ENCODE measurements around the gene STARD6.

Gene STARD6

GRCh38 chr18:54360406-54360805 lies 2.7 kb upstream of the STARD6 start:
- H3K27ac ChIP-seq = no peak overlapping the region
- H3K36me3 ChIP-seq (ENCODE audit: insufficient read depth, low read length) = no peaks in the 10 kb centered on the region; the same call in 1 of the 2 replicates
- DNase-seq (ENCODE audit: low read depth, low spot score) = no peak
- H3K9me3 ChIP-seq (ENCODE audit: low read depth, low read length) = no peaks in the 10 kb centered on the region
- H3K4me3 ChIP-seq = no peak overlapping the region
- H3K9ac ChIP-seq (ENCODE audit: insufficient read length) = no peak overlapping the region
- TF ChIP-seq FOXP2 (optimal IDR thresholded peaks at IDR 0.05; ENCODE audit: control extremely low read depth, extremely low read length, insufficient read depth) (no peak), POLR2AphosphoS5 (IDR thresholded peaks at IDR 0.05; ENCODE audit: borderline replicate concordance, low read depth, low read length) (no peak), EZH2 (IDR thresholded peaks at IDR 0.05) (no peak)

DNA sequence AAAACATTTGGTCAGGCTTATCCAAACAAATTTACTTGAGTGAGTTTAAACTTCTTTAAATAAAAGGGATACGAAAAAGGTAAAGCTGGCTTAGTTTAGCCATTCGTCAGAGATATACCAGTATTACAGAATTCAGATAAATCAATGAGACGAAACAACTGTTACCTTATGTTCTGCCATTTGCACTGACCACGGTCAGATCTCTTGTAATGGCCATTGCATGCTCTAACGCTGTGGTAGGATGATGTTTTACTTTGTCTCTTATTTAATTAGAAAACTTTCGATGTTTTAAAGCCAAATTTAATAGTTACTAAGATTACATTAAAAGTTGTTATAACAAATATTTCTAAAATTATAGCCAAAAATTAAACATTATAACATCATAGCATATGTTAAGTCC lies 1.6 kb upstream of the STARD6 start:
- no peak overlapping the region for H3K27ac ChIP-seq
- no peak for DNase-seq (ENCODE audit: low read depth, low spot score)
- TF ChIP-seq EZH2 (IDR thresholded peaks at IDR 0.05) = no peak
- no peak for TF ChIP-seq POLR2AphosphoS5 (IDR thresholded peaks at IDR 0.05; ENCODE audit: borderline replicate concordance, low read depth, low read length)
- no peak for TF ChIP-seq FOXP2 (optimal IDR thresholded peaks at IDR 0.05; ENCODE audit: control extremely low read depth, extremely low read length, insufficient read depth)
- H3K36me3 ChIP-seq (ENCODE audit: insufficient read depth, low read length) = no peaks in the 10 kb centered on the region; the same call in 1 of the 2 replicates
- H3K9ac ChIP-seq (ENCODE audit: insufficient read length) = peak overlapping the region; percentile 71
- peak overlapping the region; percentile 92 for H3K4me3 ChIP-seq
- H3K9me3 ChIP-seq (ENCODE audit: low read depth, low read length) = no peaks in the 10 kb centered on the region

DNA sequence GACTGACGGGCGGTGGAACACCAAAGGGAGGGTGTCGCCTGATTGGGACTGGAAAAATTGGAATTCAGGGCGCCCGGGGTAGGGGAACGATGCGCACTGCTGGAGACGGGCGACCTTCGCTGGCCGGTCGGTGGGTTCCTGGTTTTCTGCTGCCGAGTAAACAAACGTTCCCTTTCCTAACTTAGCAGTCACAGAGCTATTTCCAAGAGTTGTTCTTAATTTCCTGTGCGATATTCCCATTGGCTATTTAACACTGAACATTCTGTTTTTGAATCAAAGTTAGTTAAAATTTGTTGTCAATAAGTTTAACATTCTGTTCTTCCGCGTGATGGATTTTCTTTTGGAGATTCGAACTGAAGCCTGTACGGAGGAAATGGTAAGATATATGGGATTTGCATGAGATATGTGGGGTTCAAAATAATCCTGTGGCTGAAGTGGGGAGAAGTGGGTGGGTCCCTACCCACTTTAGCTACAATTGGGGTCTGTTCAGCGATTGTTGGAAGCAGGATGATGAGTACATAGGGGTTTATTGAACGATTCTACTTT lies 910 bp upstream of the STARD6 start:
- H3K4me3 ChIP-seq = peak overlapping the region; percentile 92
- H3K27ac ChIP-seq = no peak overlapping the region
- H3K9ac ChIP-seq (ENCODE audit: insufficient read length) = peak overlapping the region; percentile 71
- H3K36me3 ChIP-seq (ENCODE audit: insufficient read depth, low read length) = no peaks in the 10 kb centered on the region; the same call in 1 of the 2 replicates
- DNase-seq (ENCODE audit: low read depth, low spot score) = no peak
- TF ChIP-seq EZH2 (IDR thresholded peaks at IDR 0.05) (no peak), POLR2AphosphoS5 (IDR thresholded peaks at IDR 0.05; ENCODE audit: borderline replicate concordance, low read depth, low read length) (no peak), FOXP2 (optimal IDR thresholded peaks at IDR 0.05; ENCODE audit: control extremely low read depth, extremely low read length, insufficient read depth) (no peak)
- H3K9me3 ChIP-seq (ENCODE audit: low read depth, low read length) = no peaks in the 10 kb centered on the region

GRCh38 chr18:54357082-54357659 lies 487 bp downstream of the STARD6 start:
- DNase-seq (ENCODE audit: low read depth, low spot score) = no peak
- TF ChIP-seq FOXP2 (optimal IDR thresholded peaks at IDR 0.05; ENCODE audit: control extremely low read depth, extremely low read length, insufficient read depth) = no peak
- TF ChIP-seq POLR2AphosphoS5 (IDR thresholded peaks at IDR 0.05; ENCODE audit: borderline replicate concordance, low read depth, low read length) = no peak
- no peak for TF ChIP-seq EZH2 (IDR thresholded peaks at IDR 0.05)
- H3K36me3 ChIP-seq (ENCODE audit: insufficient read depth, low read length) = no peaks in the 10 kb centered on the region; the same call in 1 of the 2 replicates
- H3K9ac ChIP-seq (ENCODE audit: insufficient read length) = peak overlapping the region; percentile 71
- no peak overlapping the region for H3K27ac ChIP-seq
- H3K4me3 ChIP-seq = peak overlapping the region; percentile 92
- no peaks in the 10 kb centered on the region for H3K9me3 ChIP-seq (ENCODE audit: low read depth, low read length)

GRCh38 chr18:54351186-54351585 lies 6.5 kb downstream of the STARD6 start:
- DNase-seq (ENCODE audit: low read depth, low spot score) = no peak
- Histone ChIP-seq H3K9me3 (ENCODE audit: low read depth, low read length) (no peaks in the 10 kb centered on the region), H3K9ac (ENCODE audit: insufficient read length) (no peak overlapping the region), H3K27ac (no peak overlapping the region), H3K4me3 (no peak overlapping the region), H3K36me3 (ENCODE audit: insufficient read depth, low read length) (no peaks in the 10 kb centered on the region)
- TF ChIP-seq POLR2AphosphoS5 (IDR thresholded peaks at IDR 0.05; ENCODE audit: borderline replicate concordance, low read depth, low read length) = no peak
- TF ChIP-seq EZH2 (IDR thresholded peaks at IDR 0.05) = no peak
- TF ChIP-seq FOXP2 (optimal IDR thresholded peaks at IDR 0.05; ENCODE audit: control extremely low read depth, extremely low read length, insufficient read depth) = no peak

DNA sequence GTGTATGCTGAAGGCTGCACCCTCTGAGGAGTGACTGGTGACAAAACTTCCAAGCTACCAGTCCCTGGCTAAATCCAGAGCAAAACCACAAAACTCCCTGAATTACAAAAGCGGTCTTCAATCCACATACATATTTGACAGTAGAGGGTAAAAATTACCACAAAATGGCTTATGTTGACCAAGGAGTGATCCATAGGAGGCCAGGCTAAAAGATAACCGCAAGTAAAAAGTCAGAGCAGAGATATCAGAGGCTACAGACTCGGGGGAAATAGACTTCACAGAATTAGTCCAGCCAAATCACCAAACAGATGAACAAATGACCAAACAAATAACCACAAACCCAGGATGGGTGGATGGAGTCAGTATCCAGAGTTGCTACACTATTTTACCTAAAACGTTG lies 19.4 kb downstream of the STARD6 start:
- DNase-seq (ENCODE audit: low read depth, low spot score) = no peak
- Histone ChIP-seq H3K36me3 (ENCODE audit: insufficient read depth, low read length) (no peaks in the 10 kb centered on the region), H3K27ac (no peak overlapping the region), H3K9me3 (ENCODE audit: low read depth, low read length) (no peaks in the 10 kb centered on the region), H3K9ac (ENCODE audit: insufficient read length) (no peak overlapping the region), H3K4me3 (no peak overlapping the region)
- TF ChIP-seq FOXP2 (optimal IDR thresholded peaks at IDR 0.05; ENCODE audit: control extremely low read depth, extremely low read length, insufficient read depth) = no peak
- no peak for TF ChIP-seq EZH2 (IDR thresholded peaks at IDR 0.05)
- no peak for TF ChIP-seq POLR2AphosphoS5 (IDR thresholded peaks at IDR 0.05; ENCODE audit: borderline replicate concordance, low read depth, low read length)

GRCh38 chr18:54335638-54336173 lies 22.0 kb downstream of the STARD6 start:
- no peak overlapping the region for H3K27ac ChIP-seq
- no peak overlapping the region for H3K9ac ChIP-seq (ENCODE audit: insufficient read length)
- no peak overlapping the region for H3K4me3 ChIP-seq
- H3K9me3 ChIP-seq (ENCODE audit: low read depth, low read length) = no peaks in the 10 kb centered on the region
- H3K36me3 ChIP-seq (ENCODE audit: insufficient read depth, low read length) = no peaks in the 10 kb centered on the region
- no peak for DNase-seq (ENCODE audit: low read depth, low spot score)
- TF ChIP-seq POLR2AphosphoS5 (IDR thresholded peaks at IDR 0.05; ENCODE audit: borderline replicate concordance, low read depth, low read length) = no peak
- no peak for TF ChIP-seq FOXP2 (optimal IDR thresholded peaks at IDR 0.05; ENCODE audit: control extremely low read depth, extremely low read length, insufficient read depth)
- TF ChIP-seq EZH2 (IDR thresholded peaks at IDR 0.05) = no peak

DNA sequence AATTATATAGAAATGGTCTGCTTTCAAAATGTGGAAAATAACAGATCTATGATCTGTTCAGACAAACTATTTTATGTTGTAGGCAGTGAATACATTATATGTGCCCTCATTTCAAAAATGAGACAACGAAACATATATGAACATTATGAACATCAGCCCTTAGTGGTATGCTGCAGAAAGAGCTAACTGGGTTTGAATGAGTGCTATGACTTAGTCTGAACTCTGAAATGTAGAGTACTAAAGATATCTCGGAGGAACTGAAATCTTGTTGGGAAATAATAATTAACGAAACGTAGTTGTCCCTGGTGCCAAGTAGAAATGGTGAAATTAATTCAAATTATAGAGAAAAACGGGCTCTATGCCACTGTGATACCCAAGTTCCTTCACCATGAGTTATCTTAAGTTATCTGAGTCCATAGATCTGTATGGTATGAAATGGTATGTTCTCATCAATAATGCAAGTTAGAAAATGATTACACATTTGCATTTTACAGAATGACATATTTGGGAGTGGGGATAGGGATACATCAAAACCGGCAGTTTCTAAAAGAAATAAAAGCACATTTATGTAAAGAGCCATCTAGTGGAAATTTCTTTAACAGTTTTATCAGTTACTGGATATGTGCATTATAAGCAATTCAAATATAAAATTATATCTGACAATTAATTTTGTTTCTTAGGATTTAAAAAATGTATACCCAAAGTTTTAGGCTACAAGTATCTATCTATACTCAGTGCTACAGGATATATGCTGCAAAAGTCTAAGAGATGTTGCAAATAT lies 26.7 kb downstream of the STARD6 start:
- no peak for DNase-seq (ENCODE audit: low read depth, low spot score)
- no peak overlapping the region for H3K27ac ChIP-seq
- no peak for TF ChIP-seq FOXP2 (optimal IDR thresholded peaks at IDR 0.05; ENCODE audit: control extremely low read depth, extremely low read length, insufficient read depth)
- TF ChIP-seq EZH2 (IDR thresholded peaks at IDR 0.05) = no peak
- TF ChIP-seq POLR2AphosphoS5 (IDR thresholded peaks at IDR 0.05; ENCODE audit: borderline replicate concordance, low read depth, low read length) = no peak

More for the DNA sequence above, 26.7 kb downstream of the STARD6 start:
- Histone ChIP-seq H3K9me3 (ENCODE audit: low read depth, low read length) (no peaks in the 10 kb centered on the region), H3K9ac (ENCODE audit: insufficient read length) (no peak overlapping the region), H3K4me3 (no peak overlapping the region), H3K36me3 (ENCODE audit: insufficient read depth, low read length) (no peaks in the 10 kb centered on the region)
